Left ventricle myocardium inferior (tissue), 1 donor: Measurements from ENCODE around the gene DCAF8. TPM values are rescaled to one million over a fixed set of nuclear protein-coding genes. Genes with fewer than 3 reads are reported as not detected.

Experiments used
- DNase-seq: peaks from one replicate; pipeline ENCODE4 v3.0.0-alpha.2; 2020
- H3K27ac ChIP-seq: fragments of 200-600 bp; replicated peaks from 2 replicates; pipeline ENCODE4 v1.8.0; 2021
- H3K27me3 ChIP-seq: fragments of 200-600 bp; 2 replicates; pipeline ENCODE4 v1.8.0; 2021; ENCODE audit warnings: low read depth
- H3K36me3 ChIP-seq: fragments of 200-600 bp; 2 replicates; pipeline ENCODE4 v1.8.0; 2021
- H3K4me1 ChIP-seq: fragments of 200-600 bp; 2 replicates; pipeline ENCODE4 v1.8.0; 2021
- H3K4me3 ChIP-seq: fragments of 200-600 bp; 2 replicates; pipeline ENCODE4 v1.8.0; 2021; ENCODE audit warnings: mild to moderate bottlenecking, moderate library complexity
- H3K9me3 ChIP-seq: fragments of 200-600 bp; replicated peaks from 2 replicates; pipeline ENCODE4 v1.8.0; 2021
- CTCF ChIP-seq: fragments of 200-600 bp; IDR thresholded peaks from 2 replicates; pipeline ENCODE4 v1.8.0; 2021; ENCODE audit warnings: antibody characterized with exemption, mild to moderate bottlenecking, borderline replicate concordance
- intact Hi-C: fragments of 100-400 bp; cut with micrococcal nuclease; formaldehyde crosslinking; loops from one replicate; pipeline ENCODE4 v1.11.0; 2022
- total RNA-seq: library from RNA; stranded (reverse); fragmentation: NEBNext Ultra II Directional; extraction: Animal tissue kit (Norgen Biotek cat#: 25700); gene quantifications from one replicate; pipeline ENCODE4 v1.2.1, GENCODE V29; 2021
- donor health status: DM: no; HTN: yes; CAD: no; lungs with severe emphysema.

DCAF8 gene
- total RNA-seq, 1 donor from 2014 or later: 162 TPM

- no peak for DNase-seq
- Histone ChIP-seq H3K4me3 (no peak overlapping the region), H3K27me3 (no peaks in the 10 kb centered on the region), H3K4me1 (peaks cover 27% of the 10 kb centered on the region), H3K27ac (no peak overlapping the region), H3K36me3 (no peaks in the 10 kb centered on the region), H3K9me3 (no peaks in the 10 kb centered on the region)
- intact Hi-C loops: no loop called here
- TF ChIP-seq CTCF: no peak
Measured at GRCh38 chr1:160186729-160187128, 75.6 kb downstream of the DCAF8 start.

- Histone ChIP-seq H3K9me3 (no peaks in the 10 kb centered on the region), H3K27ac (no peak overlapping the region), H3K4me1 (peaks cover 23% of the 10 kb centered on the region), H3K36me3 (no peaks in the 10 kb centered on the region), H3K27me3 (no peaks in the 10 kb centered on the region), H3K4me3 (no peak overlapping the region)
- TF ChIP-seq CTCF: no peak
- DNase-seq: no peak
- intact Hi-C loops: no loop called here
Measured at GRCh38 chr1:160186246-160186645, 76.1 kb downstream of the DCAF8 start.

DNA sequence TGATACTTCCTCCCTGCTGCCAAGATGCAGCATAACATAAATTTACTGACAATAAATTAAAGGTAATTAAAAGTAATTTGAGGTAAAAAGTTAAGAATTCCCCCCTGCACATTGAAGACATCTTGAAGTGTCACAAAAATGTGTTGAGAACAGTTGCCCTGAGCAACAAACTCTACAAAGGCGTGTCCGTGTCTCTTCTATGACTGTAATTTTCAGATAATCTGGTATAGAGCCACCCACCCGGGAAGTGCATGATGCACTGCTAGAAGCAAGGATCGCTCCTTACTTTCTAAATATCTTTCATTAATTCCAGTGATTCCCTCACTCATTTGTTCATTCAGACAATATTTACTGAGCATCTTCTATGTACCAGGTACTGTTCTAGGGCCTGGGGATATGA, 83.0 kb downstream of the DCAF8 start:
- no peak overlapping the region for H3K4me3 ChIP-seq
- no peaks in the 10 kb centered on the region for H3K4me1 ChIP-seq
- H3K36me3 ChIP-seq: no peaks in the 10 kb centered on the region
- no peaks in the 10 kb centered on the region for H3K9me3 ChIP-seq
- peaks cover 6% of the 10 kb centered on the region for H3K27me3 ChIP-seq
- no peak for TF ChIP-seq CTCF
- DNase-seq: no peak
- intact Hi-C loops: no loop called here
- no peak overlapping the region for H3K27ac ChIP-seq

DNA sequence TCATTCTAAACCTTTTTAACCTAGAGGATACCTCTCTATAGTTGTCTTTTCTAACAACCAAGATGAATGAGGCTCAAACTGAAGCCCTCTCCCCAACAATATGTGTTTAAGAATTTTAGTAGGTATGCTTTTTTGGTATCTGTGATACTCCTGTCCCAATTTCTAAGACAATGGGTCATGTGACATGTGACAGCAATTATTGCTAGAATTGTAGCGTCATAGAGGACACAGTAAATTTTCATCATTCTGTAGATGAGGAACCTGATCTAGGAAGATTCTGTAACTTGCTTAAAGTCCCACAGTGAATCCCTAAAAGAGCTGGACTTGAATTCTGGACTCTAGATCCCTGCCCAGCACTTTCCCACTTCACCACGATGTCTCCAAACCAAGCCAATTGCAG, 83.6 kb downstream of the DCAF8 start:
- no peak for DNase-seq
- Histone ChIP-seq H3K9me3 (no peaks in the 10 kb centered on the region), H3K4me3 (no peak overlapping the region), H3K27ac (no peak overlapping the region), H3K4me1 (no peaks in the 10 kb centered on the region), H3K27me3 (peaks cover 6% of the 10 kb centered on the region), H3K36me3 (no peaks in the 10 kb centered on the region)
- TF ChIP-seq CTCF: no peak
- intact Hi-C loops: no loop called here

DNA sequence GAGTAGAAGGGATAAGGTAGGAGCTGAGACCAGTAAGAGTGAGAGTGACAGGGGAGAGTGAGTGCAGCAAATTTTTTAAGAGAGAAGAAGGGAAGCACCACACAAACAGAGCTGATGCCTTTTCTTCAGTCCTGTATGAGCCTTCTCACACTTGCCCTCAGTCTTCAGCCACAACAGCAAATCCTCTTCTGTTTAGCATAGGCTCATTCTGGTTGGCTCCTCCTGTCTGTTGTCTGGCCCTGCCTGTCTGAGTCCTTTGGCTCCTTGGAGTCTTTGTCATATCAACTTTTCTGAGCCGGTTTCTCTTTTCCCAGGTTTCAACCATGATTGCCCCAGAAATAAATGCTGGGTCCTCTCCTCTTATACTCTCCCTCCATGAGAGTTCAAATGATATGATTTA, 84.7 kb downstream of the DCAF8 start:
- DNase-seq: no peak
- intact Hi-C loops: no loop called here
- Histone ChIP-seq H3K36me3 (no peaks in the 10 kb centered on the region), H3K9me3 (no peaks in the 10 kb centered on the region), H3K4me3 (no peak overlapping the region), H3K27ac (no peak overlapping the region), H3K27me3 (peaks cover 6% of the 10 kb centered on the region), H3K4me1 (no peaks in the 10 kb centered on the region)
- no peak for TF ChIP-seq CTCF

DNA sequence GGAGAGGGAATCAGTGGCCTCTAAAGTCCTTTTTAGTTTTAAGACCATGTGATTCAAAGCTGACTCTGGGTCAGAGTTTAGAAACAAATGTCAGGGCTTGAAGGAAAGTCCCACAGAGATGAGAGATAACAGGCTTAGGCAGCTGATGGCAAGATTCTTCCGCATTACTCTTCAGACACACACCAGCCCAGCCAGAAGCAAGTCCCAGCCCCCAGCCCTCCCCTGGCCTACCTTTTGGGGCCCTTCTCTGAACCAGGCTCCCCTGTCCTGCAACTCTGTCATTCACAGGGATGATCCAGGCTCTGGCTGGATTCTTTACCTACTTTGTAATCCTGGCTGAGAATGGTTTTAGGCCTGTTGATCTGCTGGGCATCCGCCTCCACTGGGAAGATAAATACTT, 85.1 kb downstream of the DCAF8 start:
- H3K4me3 ChIP-seq: no peak overlapping the region
- H3K9me3 ChIP-seq: no peaks in the 10 kb centered on the region
- H3K27ac ChIP-seq: no peak overlapping the region
- DNase-seq: no peak
- no peaks in the 10 kb centered on the region for H3K4me1 ChIP-seq
- H3K36me3 ChIP-seq: no peaks in the 10 kb centered on the region
- intact Hi-C loops: no loop called here
- peaks cover 10% of the 10 kb centered on the region for H3K27me3 ChIP-seq
- no peak for TF ChIP-seq CTCF
